ENCODE results near the gene C12orf76. TPM values are rescaled to one million over a fixed set of nuclear protein-coding genes. Genes with fewer than 3 reads are reported as not detected.
A peak's percentile ranks its signal among the peaks of the same experiment; 100 is the strongest.

C12orf76 gene, protein sequence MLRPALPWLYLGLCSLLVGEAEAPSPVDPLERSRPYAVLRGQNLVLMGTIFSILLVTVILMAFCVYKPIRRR
- polyA plus RNA-seq (2011; rRNA removed) (22.6 and 23.1 TPM in 2 replicates), polyA plus RNA-seq (2017; fragmentation: RNase III; extraction: RNeasy Plus Mini Kit Qiagen cat#74134 plus additional on column Dnase treatment) (12.4 to 14.5 TPM (median 13.3 TPM) in 3 replicates), polyA minus RNA-seq (2011; rRNA and poly(A)+ RNA removed) (8.3 and 10.7 TPM in 2 replicates)
- polyA plus RNA-seq (2012; cell fraction: cytosol; rRNA removed) = 13.4 and 16.2 TPM in 2 replicates
- polyA plus RNA-seq (2012; cell fraction: nucleus; rRNA removed) = 9.8 and 19.3 TPM in 2 replicates

GRCh38 chr12:110048242-110049027 lies at the start of gene C12orf76:
TSS of gene C12orf76 (minus strand) at chr12:110048522. CDS start at chr12:110048495, 27 bp downstream.
- peak; percentile 99 to 100 for ATAC-seq
- peak within 1 kb of the TSS; percentile 86 for H3K4me3 ChIP-seq
- FAIRE-seq = peak; percentile 95
- H3K27ac ChIP-seq = peak within 1 kb of the TSS; percentile 89 to 94
- no peaks in the 10 kb centered on the region for H3K9me3 ChIP-seq
- peak; percentile 93 to 99 for DNase-seq (ENCODE audit: low read depth in 1 of 2, low spot score in 1 of 2)
- ChIA-PET CTCF (interaction anchor here (1.5 kb wide), 1 partner anchor 8 kb away, joined by 4 read pairs; no protein-coding TSS in a partner anchor), POLR2A (no interaction called here)
- WGBS (ENCODE audit: missing lambda C conversion rate) = 2% methylated on average over 37 of the region's 47 CpGs
- H3K4me2 ChIP-seq = peak within 1 kb of the TSS; percentile 92
- H3K4me1 ChIP-seq = peaks cover 24% of the 10 kb centered on the region
- no peak for TF ChIP-seq ZNF302 (CRISPR knock-in tag; IDR thresholded peaks at IDR 0.05)
- TF ChIP-seq RAD21 (conservative IDR thresholded peaks at IDR 0.05 in 1 of 2, IDR thresholded peaks at IDR 0.05 in 1 of 2) = peak in 1 of 2 experiments; percentile 27; a peak in 1 of 5 replicates
- no peak; the same call in 1 of the 2 replicates for TF ChIP-seq KDM5A (IDR thresholded peaks at IDR 0.05)
- peak; percentile 24; the same call in 1 of the 2 replicates for TF ChIP-seq ZC3H11A (IDR thresholded peaks at IDR 0.05)
- TF ChIP-seq CEBPB (IDR thresholded peaks at IDR 0.05) = peak in 1 of 2 experiments; percentile 40; a peak in 2 of 4 replicates
- peak; percentile 89 for TF ChIP-seq MAX (IDR thresholded peaks at IDR 0.05)
- peak; percentile 73 to 94; a peak in 3 of 5 replicates for TF ChIP-seq JUN (IDR thresholded peaks at IDR 0.05)
- TF ChIP-seq KDM1A (IDR thresholded peaks at IDR 0.05; ENCODE audit: low read depth) = no peak
- no peak for TF ChIP-seq CHD2 (IDR thresholded peaks at IDR 0.05; ENCODE audit: low read length, partially characterized antibody)
- TF ChIP-seq RFX5 (IDR thresholded peaks at IDR 0.05) = no peak
- TF ChIP-seq MYC (IDR thresholded peaks at IDR 0.05; ENCODE audit: borderline replicate concordance, low read length) = no peak
- TF ChIP-seq FOXS1 (CRISPR knock-in tag; IDR thresholded peaks at IDR 0.05) = no peak
- TF ChIP-seq SREBF2 (IDR thresholded peaks at IDR 0.05) = no peak
- no peak for TF ChIP-seq HEYL (CRISPR knock-in tag; IDR thresholded peaks at IDR 0.05)
- TF ChIP-seq PHF8 (IDR thresholded peaks at IDR 0.05; ENCODE audit: borderline replicate concordance, low read depth) = peak; percentile 31; the same call in 1 of the 2 replicates
- no peak for TF ChIP-seq ESRRA (IDR thresholded peaks at IDR 0.05; ENCODE audit: borderline replicate concordance, low read length)
- TF ChIP-seq, protein P1, sequence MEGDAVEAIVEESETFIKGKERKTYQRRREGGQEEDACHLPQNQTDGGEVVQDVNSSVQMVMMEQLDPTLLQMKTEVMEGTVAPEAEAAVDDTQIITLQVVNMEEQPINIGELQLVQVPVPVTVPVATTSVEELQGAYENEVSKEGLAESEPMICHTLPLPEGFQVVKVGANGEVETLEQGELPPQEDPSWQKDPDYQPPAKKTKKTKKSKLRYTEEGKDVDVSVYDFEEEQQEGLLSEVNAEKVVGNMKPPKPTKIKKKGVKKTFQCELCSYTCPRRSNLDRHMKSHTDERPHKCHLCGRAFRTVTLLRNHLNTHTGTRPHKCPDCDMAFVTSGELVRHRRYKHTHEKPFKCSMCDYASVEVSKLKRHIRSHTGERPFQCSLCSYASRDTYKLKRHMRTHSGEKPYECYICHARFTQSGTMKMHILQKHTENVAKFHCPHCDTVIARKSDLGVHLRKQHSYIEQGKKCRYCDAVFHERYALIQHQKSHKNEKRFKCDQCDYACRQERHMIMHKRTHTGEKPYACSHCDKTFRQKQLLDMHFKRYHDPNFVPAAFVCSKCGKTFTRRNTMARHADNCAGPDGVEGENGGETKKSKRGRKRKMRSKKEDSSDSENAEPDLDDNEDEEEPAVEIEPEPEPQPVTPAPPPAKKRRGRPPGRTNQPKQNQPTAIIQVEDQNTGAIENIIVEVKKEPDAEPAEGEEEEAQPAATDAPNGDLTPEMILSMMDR (IDR thresholded peaks at IDR 0.05) = no peak
- TF ChIP-seq ZSCAN20 (CRISPR knock-in tag; IDR thresholded peaks at IDR 0.05) = no peak
- no peak for TF ChIP-seq ELK1 (IDR thresholded peaks at IDR 0.05; ENCODE audit: low read depth, low read length)
- TF ChIP-seq, protein P2, sequence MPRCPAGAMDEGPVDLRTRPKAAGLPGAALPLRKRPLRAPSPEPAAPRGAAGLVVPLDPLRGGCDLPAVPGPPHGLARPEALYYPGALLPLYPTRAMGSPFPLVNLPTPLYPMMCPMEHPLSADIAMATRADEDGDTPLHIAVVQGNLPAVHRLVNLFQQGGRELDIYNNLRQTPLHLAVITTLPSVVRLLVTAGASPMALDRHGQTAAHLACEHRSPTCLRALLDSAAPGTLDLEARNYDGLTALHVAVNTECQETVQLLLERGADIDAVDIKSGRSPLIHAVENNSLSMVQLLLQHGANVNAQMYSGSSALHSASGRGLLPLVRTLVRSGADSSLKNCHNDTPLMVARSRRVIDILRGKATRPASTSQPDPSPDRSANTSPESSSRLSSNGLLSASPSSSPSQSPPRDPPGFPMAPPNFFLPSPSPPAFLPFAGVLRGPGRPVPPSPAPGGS (IDR thresholded peaks at IDR 0.05) = peak; percentile 72; the same call in 2 of the 3 replicates
- no peak for TF ChIP-seq EHMT2 (IDR thresholded peaks at IDR 0.05; ENCODE audit: low read depth)
- TF ChIP-seq E2F6 (IDR thresholded peaks at IDR 0.05; ENCODE audit: borderline replicate concordance, low read depth) = peak; percentile 53; the same call in 1 of the 2 replicates
- TF ChIP-seq NPAS2 (CRISPR knock-in tag; IDR thresholded peaks at IDR 0.05; ENCODE audit: borderline replicate concordance) = no peak
- TF ChIP-seq HOXB5 (CRISPR knock-in tag; IDR thresholded peaks at IDR 0.05) = 0 out of 2 replicates have a peak, but pooled peaks have one; percentile 40
- peak; percentile 18; the same call in 1 of the 2 replicates for TF ChIP-seq GATA3 (IDR thresholded peaks at IDR 0.05; ENCODE audit: borderline replicate concordance)
- no peak for TF ChIP-seq FOSB (CRISPR knock-in tag; IDR thresholded peaks at IDR 0.05)
- peak; percentile 94 for TF ChIP-seq POLR2A (IDR thresholded peaks at IDR 0.05; ENCODE audit: low read length)
- TF ChIP-seq SMC3 (IDR thresholded peaks at IDR 0.05) = 0 out of 3 replicates have a peak, but pooled peaks have one; percentile 28
- no peak for TF ChIP-seq HES2 (IDR thresholded peaks at IDR 0.05)
- peak; percentile 72; the same call in 1 of the 2 replicates for TF ChIP-seq HOXB13 (CRISPR knock-in tag; IDR thresholded peaks at IDR 0.05; ENCODE audit: low read depth)
- no peak for TF ChIP-seq NR3C1 (IDR thresholded peaks at IDR 0.05)
- TF ChIP-seq MAZ (IDR thresholded peaks at IDR 0.05; ENCODE audit: borderline replicate concordance, low read depth, low read length) = peak; percentile 75; the same call in 1 of the 2 replicates
- no peak for TF ChIP-seq FOSL2 (IDR thresholded peaks at IDR 0.05)
- peak; percentile 26; the same call in 1 of the 2 replicates for TF ChIP-seq FOSL2 (CRISPR knock-in tag; IDR thresholded peaks at IDR 0.05)
